Activated gamma-delta T cell treated with Interleukin-2 at 50 U/mL for 16 hours (primary cell): ENCODE measurements around the gene TIMM13.
A peak's percentile ranks its signal among the peaks of the same experiment; 100 is the strongest.
"Not testable (repeated sequence)": the region's sequence is repeated elsewhere in the genome, so short reads cannot be mapped to it uniquely, and the experiment has no call there.

ENCODE experiments used
- DNase-seq: peaks from one replicate; pipeline ENCODE4 v3.0.0-alpha.2; 2020

TIMM13 gene

GRCh38 chr19:2413159-2413558, 14.2 kb downstream of the TIMM13 start:
- no peak for DNase-seq

DNA sequence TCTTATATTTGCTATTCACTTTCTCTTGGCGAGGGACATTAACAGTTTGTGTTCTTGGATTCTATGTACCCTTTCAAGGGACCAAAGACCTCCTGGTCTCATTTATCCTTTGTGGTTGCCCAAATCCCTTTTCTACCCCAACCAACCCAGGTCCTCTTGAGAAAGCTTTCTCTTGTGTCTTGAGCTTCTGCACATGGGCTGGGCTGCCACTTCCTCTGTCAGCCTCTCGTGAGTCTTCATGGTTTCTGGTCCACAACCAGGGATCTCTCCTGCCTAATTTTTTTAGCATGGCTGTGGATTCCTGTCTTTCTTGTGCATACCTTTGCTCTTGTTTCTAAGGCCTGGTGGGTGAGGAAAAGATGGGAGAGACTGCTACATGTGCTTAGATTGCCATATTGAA, 14.9 kb downstream of the TIMM13 start:
- DNase-seq: no peak

DNA sequence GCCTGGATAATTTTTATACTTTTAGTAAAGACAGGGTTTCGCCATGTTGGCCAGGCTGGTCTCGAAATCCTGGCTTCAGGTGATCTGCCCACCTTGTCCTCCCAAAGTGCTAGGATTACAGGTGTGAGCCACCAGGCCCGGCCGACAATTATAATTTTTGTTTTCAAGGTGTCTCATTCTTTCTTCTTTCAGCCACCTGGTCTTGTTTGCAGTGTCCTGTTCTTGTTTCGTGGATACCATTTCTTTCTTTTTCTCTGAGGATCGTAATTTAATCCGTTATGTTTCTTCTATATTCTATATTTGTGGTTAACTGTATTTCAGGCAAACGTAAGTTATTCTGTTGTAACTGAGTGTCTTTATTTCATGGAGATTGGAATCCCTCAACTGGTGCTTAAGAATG, 15.7 kb downstream of the TIMM13 start:
- DNase-seq: no peak

DNA sequence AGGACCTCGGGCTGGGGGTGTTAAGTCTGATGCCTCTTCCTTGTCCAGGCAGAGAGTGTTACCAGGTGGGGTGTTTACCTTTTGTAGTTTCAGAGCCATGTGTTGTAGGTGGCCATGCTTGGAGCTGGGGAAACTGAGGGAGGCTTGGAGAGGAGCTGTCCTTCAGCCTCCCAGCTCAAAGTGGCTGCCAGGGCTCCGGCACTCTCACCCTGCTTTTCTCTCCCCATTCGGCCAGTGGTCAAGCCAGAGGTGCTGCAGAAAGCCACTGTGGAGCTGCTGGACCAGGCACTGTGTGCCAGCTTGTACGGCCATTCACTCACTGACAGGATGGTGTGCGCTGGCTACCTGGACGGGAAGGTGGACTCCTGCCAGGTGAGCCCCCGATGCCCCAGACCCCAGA, 17.4 kb downstream of the TIMM13 start:
- no peak for DNase-seq

- DNase-seq: no peak
Observed at GRCh38 chr19:2409352-2409912, 18.0 kb downstream of the TIMM13 start.

DNA sequence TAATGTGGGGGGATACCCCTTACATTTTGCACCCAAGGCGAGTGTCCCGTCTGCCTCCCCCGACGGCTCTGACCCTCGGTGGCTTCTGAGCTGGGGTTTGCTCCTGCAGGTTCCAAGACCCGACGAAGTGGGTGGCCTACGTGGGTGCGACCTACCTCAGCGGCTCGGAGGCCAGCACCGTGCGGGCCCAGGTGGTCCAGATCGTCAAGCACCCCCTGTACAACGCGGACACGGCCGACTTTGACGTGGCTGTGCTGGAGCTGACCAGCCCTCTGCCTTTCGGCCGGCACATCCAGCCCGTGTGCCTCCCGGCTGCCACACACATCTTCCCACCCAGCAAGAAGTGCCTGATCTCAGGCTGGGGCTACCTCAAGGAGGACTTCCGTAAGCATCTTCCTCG, 19.1 kb downstream of the TIMM13 start:
- no peak for DNase-seq

- DNase-seq: no peak
Observed at GRCh38 chr19:2399582-2399981, 27.8 kb downstream of the TIMM13 start.

- no peak for DNase-seq
Observed at GRCh38 chr19:2398735-2399305, 28.6 kb downstream of the TIMM13 start.

DNA sequence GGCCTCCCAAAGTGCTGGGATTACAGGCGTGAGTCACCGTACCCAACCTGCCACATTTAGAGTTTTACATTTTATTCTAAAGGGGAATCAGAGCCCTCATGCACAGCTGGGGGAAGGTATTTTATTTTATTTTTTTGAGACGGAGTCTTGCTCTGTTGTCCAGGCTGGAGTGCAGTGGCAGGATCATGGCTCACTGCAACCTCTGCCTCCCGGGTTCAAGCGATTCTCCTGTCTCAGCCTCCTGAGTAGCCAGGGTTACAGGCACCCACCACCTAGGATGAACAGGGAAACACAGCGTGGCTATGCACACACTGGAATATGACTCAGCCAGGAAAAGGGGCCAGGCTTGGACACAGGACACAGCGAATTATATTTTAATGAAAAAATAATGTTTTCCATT, 30.2 kb downstream of the TIMM13 start:
- not testable (repeated sequence) for DNase-seq

- DNase-seq: not testable (repeated sequence)
Observed at GRCh38 chr19:2395293-2395829, 32.0 kb downstream of the TIMM13 start.

- no peak for DNase-seq
Observed at GRCh38 chr19:2394442-2395292, 32.7 kb downstream of the TIMM13 start.

- DNase-seq: no peak
Observed at GRCh38 chr19:2394054-2394441, 33.3 kb downstream of the TIMM13 start.

DNA sequence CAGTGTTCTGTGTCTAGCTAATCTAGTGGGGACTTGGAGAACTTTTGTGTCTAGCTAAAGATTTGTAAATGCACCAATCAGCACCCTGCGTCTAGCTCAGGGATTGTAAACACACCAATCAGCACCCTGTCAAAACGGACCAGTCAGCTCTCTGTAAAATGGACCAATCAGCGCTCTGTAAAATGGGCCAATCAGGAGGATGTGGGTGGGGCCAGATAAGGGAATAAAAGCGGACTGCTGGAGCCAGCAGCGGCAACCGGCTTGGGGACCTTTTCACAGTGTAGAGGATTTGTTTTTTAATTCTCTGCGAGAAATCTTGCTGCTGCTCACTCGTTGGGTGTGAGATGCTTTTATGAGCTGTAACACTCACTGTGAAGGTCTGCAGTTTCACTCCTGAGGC, 34.5 kb downstream of the TIMM13 start:
- DNase-seq: not testable (repeated sequence)

GRCh38 chr19:2392366-2392765, 35.0 kb downstream of the TIMM13 start:
- no peak for DNase-seq

- peak; percentile 29 for DNase-seq
Observed at GRCh38 chr19:2391118-2391725, 36.2 kb downstream of the TIMM13 start.

DNA sequence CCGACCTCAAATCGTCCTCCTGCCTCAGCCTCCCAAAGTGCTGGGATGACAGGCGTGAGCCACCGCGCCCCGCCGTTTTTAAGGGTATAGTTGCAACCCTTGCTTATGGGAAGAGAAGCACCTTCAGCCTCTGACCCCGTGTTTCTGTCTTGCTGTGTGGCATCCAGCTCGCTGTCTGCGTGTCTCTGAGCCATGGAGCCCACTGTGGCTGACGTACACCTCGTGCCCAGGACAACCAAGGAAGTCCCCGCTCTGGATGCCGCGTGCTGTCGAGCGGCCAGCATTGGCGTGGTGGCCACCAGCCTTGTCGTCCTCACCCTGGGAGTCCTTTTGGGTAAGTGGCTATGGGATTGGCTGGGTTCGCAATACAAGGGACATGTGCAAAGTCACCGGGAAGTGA, 37.8 kb downstream of the TIMM13 start:
- no peak for DNase-seq

DNA sequence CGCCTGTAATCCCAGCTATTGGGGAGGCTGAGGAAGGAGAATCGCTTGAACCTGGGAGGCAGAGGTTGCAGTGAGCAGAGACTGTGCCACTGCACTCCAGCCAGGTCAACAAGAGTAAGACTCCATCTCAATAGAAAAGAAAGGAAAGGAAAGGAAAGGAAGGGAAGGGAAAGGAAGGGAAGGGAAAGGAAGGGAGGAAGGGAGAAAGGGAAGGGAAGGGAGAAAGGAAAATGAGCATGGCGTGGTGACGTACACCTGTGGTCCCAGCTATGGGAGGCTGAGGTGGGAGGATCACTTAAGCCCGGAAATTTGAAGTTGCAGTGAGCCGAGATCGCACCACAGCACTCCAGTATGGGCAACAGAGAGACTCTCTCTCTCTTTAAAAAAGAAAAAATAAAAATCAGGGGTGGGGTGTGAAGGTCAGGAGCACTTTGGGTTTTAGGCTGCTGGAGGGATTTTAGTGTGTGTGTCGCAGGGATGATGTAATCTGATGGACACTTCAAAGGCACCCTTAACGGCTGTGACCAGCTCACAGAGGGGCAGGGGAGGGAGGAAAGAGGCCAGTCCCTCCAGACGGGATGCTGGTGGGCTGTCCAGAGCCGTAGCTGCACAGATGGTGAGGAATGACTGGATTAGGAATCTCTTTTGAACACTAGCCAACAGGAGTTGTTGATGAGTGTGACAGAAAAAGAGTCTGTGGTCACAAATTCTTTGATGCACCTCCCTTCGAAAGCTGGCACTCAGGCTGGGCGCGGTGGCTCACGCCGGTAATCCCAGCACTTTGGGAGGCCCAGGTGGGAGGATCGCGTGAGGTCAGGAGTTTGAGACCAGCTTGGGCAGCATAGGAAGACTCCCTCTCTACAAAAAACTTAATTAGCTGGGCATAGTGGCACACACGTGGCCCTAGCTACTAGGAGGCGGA, 39.8 kb downstream of the TIMM13 start:
- DNase-seq: no peak

DNA sequence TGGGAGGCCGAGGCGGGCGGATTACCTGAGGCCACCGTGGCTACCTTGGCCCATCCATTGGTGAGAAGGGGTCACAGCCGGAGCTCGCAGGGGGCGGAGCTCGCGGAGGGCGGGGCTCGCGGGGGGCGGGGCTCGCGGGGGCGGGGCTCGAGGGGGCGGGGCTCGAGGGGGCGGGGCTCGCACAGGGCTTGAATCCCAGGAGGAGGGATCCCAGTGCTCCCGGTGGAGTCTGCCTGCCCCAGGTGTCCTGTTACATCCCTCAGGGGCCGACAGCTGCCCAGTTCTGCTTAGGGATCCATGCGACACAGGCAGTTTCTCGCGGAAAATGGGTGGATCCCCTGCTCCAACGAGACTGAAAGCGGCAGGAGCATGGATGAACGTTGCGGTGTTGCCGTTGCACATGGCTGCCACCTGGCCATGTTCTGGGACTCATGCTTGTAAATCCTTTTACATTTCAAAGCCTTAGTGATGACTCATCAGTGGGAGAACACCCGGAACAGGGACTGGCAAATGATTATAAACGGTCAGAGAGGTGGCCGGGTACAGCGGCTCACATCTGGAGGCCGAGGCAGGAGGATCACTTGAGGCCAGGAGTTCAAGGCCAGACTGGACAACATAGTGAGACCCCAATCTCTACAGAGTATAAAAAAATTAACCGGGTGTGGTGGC, 42.2 kb downstream of the TIMM13 start:
- no peak for DNase-seq

DNA sequence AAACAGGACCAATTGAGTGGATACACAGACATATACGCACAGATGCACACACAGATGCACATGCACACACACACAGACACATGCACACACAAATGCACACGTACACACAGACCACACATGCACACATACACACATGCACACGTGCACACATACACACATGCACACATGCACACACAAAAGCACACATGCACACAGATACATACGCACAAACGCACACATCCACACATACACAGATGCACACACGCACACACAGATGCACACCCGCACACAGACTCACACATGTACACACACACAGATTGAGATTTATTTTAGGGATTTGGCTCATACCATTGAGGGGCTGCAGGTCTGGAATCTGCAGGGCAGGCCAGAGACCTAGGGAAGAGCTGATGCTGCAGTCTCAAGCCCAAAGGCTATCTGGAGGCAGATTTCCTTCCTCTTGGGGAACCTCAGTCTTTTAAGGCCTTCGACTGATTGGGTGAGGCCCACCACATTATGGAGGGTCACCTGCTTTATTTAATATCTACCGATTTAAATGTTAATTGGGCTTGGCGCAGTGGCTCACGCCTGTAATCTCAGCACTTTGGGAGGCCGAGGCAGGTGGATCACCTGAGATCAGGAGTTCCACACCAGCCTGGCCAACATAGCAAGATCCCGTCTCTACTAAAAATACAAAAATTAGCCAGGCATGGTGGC, 44.7 kb downstream of the TIMM13 start:
- DNase-seq: no peak

DNA sequence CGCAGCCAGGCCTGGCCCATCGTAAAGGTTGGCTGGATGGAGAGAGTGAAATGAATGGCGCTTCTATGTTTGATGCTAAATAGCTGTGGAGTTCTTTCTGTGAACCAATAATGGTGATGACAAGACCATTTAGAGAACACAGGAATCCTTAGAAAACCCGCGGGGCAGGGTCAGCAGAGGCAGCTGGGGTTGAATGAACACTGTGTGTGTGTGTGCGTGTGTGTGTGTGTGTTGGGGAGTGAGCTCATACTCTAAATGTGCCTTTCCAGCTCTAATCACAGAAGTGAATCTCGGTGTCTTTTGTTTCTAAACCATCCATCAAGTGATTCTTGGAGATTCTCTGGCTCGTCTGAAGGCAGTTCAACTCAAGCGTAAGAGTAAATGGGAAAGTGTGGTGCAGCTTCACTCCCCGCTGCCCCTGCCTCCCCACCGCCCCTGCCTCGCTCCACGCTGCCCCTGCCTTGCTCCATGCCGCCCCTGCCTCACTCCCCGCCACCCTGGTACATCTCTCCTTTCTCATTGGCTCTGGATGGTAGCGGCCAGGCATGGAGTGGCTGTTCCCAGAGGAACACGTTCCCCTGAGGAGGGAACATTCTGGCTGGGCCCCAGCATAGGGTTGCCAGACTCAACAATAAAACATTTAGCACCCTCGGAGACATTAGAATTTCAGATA, 46.1 kb downstream of the TIMM13 start:
- DNase-seq: no peak

- no peak for DNase-seq
Observed at GRCh38 chr19:2380567-2380966, 46.8 kb downstream of the TIMM13 start.
